ENCODE measurements around the gene MVK. TPM values are rescaled to one million over a fixed set of nuclear protein-coding genes. Genes with fewer than 3 reads are reported as not detected.

MVK gene
- total and polyA plus RNA-seq, 2 experiments from 2014 or later = 16.7 to 40.1 TPM

DNA sequence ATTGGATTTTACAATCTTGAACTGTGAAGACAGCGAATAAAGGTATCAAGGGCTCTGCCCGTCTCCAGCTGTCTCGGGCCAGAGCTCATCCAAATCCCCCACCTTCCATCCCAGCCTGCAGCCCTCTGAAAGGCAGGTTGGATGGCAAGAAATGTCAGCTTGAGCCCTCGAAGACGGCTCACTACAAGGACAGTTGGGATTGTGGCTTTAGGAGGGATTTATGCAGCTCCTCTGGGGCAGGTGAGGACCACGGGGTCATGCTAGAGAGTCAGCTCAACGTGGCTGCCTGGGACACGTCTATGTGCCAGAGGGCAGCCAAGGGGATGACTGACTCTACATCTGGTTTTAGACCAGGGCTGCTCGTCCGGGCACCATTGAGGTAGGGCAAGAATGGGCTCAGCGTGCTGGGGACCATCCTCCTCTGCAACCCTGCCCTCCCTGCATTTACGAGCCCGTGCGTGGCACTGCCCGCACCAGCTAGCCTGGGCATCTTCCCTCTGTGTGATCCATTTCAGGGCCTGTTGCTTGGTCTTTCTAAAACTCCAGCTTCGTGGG is 16.2 kb downstream of the MVK start:
- Histone ChIP-seq H2AFZ (no peak overlapping the region), H3K79me2 (replicated peaks; ENCODE audit: insufficient read depth) (no peaks in the 10 kb centered on the region), H3K27me3 (ENCODE audit: insufficient read depth) (no peaks in the 10 kb centered on the region), H3K4me2 (no peak overlapping the region), H3K27ac (ENCODE audit: low read depth) (no peak overlapping the region), H3F3A (replicated peaks; ENCODE audit: low read depth) (no peaks in the 10 kb centered on the region), H3K9me2 (ENCODE audit: insufficient read depth) (no peaks in the 10 kb centered on the region), H3K4me3 (no peak overlapping the region), H3K4me1 (ENCODE audit: insufficient read depth) (no peaks in the 10 kb centered on the region), H4K20me1 (replicated peaks; ENCODE audit: insufficient read depth) (no peaks in the 10 kb centered on the region; the same call in 1 of the 2 replicates), H3K36me3 (ENCODE audit: insufficient read depth) (no peaks in the 10 kb centered on the region; the same call in 1 of the 2 replicates)
- DNase-seq (ENCODE audit: low spot score) (no peak), ATAC-seq (no peak)
- no peaks in the 10 kb centered on the region for H3K4me1 Mint-ChIP-seq
- TF ChIP-seq ZNF331 (CRISPR knock-in tag; IDR thresholded peaks at IDR 0.05; ENCODE audit: low read depth) (no peak), POLR2AphosphoS5 (IDR thresholded peaks at IDR 0.05; ENCODE audit: low read depth) (no peak), JUNB (IDR thresholded peaks at IDR 0.05; ENCODE audit: unreplicated experiment) (no peak), ZNF114 (CRISPR knock-in tag; IDR thresholded peaks at IDR 0.05) (no peak), CREB1 (CRISPR knock-in tag; IDR thresholded peaks at IDR 0.05; ENCODE audit: low read depth) (no peak), STAT1 (IDR thresholded peaks at IDR 0.05; ENCODE audit: unreplicated experiment) (no peak), EZH2phosphoT487 (IDR thresholded peaks at IDR 0.05; ENCODE audit: unreplicated experiment) (no peak), EZH2 (IDR thresholded peaks at IDR 0.05; ENCODE audit: low read depth, unreplicated experiment) (no peak), NANOG (IDR thresholded peaks at IDR 0.05; ENCODE audit: borderline replicate concordance) (no peak)
- TF ChIP-seq, protein P1, sequence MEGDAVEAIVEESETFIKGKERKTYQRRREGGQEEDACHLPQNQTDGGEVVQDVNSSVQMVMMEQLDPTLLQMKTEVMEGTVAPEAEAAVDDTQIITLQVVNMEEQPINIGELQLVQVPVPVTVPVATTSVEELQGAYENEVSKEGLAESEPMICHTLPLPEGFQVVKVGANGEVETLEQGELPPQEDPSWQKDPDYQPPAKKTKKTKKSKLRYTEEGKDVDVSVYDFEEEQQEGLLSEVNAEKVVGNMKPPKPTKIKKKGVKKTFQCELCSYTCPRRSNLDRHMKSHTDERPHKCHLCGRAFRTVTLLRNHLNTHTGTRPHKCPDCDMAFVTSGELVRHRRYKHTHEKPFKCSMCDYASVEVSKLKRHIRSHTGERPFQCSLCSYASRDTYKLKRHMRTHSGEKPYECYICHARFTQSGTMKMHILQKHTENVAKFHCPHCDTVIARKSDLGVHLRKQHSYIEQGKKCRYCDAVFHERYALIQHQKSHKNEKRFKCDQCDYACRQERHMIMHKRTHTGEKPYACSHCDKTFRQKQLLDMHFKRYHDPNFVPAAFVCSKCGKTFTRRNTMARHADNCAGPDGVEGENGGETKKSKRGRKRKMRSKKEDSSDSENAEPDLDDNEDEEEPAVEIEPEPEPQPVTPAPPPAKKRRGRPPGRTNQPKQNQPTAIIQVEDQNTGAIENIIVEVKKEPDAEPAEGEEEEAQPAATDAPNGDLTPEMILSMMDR (conservative IDR thresholded peaks at IDR 0.05; ENCODE audit: low read depth in 2 of 2) = no peak
- TF ChIP-seq, protein P2, sequence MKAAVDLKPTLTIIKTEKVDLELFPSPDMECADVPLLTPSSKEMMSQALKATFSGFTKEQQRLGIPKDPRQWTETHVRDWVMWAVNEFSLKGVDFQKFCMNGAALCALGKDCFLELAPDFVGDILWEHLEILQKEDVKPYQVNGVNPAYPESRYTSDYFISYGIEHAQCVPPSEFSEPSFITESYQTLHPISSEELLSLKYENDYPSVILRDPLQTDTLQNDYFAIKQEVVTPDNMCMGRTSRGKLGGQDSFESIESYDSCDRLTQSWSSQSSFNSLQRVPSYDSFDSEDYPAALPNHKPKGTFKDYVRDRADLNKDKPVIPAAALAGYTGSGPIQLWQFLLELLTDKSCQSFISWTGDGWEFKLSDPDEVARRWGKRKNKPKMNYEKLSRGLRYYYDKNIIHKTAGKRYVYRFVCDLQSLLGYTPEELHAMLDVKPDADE (IDR thresholded peaks at IDR 0.05) = no peak
- TF ChIP-seq, protein P3, sequence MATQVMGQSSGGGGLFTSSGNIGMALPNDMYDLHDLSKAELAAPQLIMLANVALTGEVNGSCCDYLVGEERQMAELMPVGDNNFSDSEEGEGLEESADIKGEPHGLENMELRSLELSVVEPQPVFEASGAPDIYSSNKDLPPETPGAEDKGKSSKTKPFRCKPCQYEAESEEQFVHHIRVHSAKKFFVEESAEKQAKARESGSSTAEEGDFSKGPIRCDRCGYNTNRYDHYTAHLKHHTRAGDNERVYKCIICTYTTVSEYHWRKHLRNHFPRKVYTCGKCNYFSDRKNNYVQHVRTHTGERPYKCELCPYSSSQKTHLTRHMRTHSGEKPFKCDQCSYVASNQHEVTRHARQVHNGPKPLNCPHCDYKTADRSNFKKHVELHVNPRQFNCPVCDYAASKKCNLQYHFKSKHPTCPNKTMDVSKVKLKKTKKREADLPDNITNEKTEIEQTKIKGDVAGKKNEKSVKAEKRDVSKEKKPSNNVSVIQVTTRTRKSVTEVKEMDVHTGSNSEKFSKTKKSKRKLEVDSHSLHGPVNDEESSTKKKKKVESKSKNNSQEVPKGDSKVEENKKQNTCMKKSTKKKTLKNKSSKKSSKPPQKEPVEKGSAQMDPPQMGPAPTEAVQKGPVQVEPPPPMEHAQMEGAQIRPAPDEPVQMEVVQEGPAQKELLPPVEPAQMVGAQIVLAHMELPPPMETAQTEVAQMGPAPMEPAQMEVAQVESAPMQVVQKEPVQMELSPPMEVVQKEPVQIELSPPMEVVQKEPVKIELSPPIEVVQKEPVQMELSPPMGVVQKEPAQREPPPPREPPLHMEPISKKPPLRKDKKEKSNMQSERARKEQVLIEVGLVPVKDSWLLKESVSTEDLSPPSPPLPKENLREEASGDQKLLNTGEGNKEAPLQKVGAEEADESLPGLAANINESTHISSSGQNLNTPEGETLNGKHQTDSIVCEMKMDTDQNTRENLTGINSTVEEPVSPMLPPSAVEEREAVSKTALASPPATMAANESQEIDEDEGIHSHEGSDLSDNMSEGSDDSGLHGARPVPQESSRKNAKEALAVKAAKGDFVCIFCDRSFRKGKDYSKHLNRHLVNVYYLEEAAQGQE (IDR thresholded peaks at IDR 0.05; ENCODE audit: unreplicated experiment) = no peak
- TF ChIP-seq, protein P4, sequence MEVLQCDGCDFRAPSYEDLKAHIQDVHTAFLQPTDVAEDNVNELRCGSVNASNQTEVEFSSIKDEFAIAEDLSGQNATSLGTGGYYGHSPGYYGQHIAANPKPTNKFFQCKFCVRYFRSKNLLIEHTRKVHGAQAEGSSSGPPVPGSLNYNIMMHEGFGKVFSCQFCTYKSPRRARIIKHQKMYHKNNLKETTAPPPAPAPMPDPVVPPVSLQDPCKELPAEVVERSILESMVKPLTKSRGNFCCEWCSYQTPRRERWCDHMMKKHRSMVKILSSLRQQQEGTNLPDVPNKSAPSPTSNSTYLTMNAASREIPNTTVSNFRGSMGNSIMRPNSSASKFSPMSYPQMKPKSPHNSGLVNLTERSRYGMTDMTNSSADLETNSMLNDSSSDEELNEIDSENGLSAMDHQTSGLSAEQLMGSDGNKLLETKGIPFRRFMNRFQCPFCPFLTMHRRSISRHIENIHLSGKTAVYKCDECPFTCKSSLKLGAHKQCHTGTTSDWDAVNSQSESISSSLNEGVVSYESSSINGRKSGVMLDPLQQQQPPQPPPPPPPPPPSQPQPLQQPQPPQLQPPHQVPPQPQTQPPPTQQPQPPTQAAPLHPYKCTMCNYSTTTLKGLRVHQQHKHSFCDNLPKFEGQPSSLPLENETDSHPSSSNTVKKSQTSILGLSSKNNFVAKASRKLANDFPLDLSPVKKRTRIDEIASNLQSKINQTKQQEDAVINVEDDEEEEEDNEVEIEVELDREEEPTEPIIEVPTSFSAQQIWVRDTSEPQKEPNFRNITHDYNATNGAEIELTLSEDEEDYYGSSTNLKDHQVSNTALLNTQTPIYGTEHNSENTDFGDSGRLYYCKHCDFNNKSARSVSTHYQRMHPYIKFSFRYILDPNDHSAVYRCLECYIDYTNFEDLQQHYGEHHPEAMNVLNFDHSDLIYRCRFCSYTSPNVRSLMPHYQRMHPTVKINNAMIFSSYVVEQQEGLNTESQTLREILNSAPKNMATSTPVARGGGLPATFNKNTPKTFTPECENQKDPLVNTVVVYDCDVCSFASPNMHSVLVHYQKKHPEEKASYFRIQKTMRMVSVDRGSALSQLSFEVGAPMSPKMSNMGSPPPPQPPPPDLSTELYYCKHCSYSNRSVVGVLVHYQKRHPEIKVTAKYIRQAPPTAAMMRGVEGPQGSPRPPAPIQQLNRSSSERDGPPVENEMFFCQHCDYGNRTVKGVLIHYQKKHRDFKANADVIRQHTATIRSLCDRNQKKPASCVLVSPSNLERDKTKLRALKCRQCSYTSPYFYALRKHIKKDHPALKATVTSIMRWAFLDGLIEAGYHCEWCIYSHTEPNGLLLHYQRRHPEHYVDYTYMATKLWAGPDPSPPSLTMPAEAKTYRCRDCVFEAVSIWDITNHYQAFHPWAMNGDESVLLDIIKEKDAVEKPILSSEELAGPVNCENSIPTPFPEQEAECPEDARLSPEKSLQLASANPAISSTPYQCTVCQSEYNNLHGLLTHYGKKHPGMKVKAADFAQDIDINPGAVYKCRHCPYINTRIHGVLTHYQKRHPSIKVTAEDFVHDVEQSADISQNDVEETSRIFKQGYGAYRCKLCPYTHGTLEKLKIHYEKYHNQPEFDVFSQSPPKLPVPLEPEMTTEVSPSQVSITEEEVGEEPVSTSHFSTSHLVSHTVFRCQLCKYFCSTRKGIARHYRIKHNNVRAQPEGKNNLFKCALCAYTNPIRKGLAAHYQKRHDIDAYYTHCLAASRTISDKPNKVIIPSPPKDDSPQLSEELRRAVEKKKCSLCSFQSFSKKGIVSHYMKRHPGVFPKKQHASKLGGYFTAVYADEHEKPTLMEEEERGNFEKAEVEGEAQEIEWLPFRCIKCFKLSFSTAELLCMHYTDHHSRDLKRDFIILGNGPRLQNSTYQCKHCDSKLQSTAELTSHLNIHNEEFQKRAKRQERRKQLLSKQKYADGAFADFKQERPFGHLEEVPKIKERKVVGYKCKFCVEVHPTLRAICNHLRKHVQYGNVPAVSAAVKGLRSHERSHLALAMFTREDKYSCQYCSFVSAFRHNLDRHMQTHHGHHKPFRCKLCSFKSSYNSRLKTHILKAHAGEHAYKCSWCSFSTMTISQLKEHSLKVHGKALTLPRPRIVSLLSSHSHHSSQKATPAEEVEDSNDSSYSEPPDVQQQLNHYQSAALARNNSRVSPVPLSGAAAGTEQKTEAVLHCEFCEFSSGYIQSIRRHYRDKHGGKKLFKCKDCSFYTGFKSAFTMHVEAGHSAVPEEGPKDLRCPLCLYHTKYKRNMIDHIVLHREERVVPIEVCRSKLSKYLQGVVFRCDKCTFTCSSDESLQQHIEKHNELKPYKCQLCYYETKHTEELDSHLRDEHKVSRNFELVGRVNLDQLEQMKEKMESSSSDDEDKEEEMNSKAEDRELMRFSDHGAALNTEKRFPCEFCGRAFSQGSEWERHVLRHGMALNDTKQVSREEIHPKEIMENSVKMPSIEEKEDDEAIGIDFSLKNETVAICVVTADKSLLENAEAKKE (CRISPR knock-in tag; IDR thresholded peaks at IDR 0.05) = no peak
- no peak overlapping the region; the same call in 1 of the 2 replicates for H3K27ac Mint-ChIP-seq
- H3K4me3 Mint-ChIP-seq = no peak overlapping the region
- H3K27me3 Mint-ChIP-seq (ENCODE audit: insufficient read depth, low read depth, poor library complexity) = peaks cover 11% of the 10 kb centered on the region
- no peaks in the 10 kb centered on the region for H3K9me3 Mint-ChIP-seq
- peaks cover 15% of the 10 kb centered on the region for H3K36me3 Mint-ChIP-seq (ENCODE audit: low read depth)
